HT1080 (cell line): ENCODE measurements around the gene ETV7. TPM values are rescaled to one million over a fixed set of nuclear protein-coding genes. Genes with fewer than 3 reads are reported as not detected.

Experiments used
- DNase-seq: peaks from one replicate; pipeline ENCODE4 v3.0.0-alpha.2; 2015; ENCODE audit warnings: low read depth
- total RNA-seq: library from RNA; depleted of rRNA; stranded (reverse); fragments of >200 nt; shearing (Covaris generic); gene quantifications from 2 replicates; pipeline ENCODE4 v1.2.3, GENCODE V29; 2014; rRNA removed

ETV7 gene
- total RNA-seq, 1 experiment from 2014 or later: not detected

DNA sequence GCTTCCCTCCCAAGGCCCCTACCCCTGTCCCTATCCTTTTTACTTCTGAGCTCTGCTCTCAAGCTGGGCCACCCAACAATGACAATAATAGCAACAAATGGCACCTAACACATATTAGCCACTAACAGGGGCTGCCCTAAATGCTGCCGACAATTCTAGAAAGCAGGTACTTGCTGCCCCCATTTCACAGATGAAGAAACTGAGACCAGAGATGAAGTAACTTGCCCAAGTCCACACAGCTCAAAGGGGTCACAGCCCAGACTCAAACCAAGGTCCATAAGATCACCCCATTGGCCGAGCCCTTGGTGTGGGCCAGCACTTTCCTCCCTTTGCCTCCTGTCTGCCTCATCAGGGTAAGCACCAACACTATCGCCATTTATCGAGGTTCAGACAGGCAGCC is 62.8 kb downstream of the ETV7 start:
- no peak for DNase-seq

DNA sequence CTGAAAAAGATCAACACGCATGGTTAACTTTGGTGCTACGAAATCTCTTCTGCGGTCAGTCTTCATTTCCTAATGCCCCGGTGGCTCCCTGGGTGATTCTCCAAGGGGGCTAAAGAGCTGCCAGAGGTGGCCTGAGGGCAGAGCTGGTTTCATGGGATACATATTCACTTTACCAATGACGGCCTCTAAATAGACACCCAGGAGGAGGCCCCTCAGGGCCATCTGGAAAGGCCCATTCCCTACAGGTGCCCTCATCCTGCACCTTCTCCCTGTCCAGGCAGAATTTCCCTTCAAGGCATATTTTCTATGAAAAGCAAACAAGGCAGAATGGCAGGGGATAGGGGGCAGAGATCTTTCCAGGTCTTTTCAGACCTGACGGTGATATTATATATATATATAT is 63.3 kb downstream of the ETV7 start:
- no peak for DNase-seq

DNA sequence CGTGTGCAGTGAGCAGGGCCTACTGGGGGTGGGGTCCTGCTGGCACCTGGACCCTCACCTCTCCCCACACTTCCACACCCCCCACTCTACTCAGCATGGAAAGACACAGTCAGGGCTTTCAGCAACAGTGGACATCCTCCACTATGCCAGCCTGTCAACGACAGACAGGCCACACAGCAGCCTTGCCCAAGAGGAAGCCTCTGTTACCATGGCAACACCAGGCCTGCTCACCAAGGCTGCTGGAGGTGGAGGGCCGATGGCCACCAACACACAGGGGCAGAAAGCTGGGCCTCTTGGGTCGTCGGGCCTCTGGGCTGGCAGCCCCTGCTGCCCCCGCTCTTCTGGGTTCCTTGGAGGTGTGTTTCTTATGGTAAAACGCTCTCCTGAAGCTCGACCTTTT is 64.4 kb downstream of the ETV7 start:
- no peak for DNase-seq

DNA sequence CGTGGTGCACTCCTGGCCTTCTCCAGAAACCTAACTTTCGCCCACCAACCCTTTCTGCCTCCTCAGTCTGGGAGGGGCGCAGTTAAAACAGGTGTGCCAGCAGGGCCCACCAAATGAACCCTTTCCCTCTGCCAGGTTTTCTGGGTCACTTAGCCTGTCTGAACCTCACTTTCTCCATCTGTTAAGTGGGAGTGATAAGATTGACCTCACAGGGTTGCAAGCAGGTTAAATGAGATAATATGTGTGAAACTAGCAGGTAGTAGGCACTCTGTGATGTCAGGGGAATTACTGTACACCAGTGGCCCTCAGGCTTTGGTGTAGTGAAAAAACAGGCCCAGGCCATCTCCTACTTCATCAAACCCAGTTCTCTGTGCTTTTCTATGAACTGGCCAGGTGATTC is 64.9 kb downstream of the ETV7 start:
- no peak for DNase-seq

DNA sequence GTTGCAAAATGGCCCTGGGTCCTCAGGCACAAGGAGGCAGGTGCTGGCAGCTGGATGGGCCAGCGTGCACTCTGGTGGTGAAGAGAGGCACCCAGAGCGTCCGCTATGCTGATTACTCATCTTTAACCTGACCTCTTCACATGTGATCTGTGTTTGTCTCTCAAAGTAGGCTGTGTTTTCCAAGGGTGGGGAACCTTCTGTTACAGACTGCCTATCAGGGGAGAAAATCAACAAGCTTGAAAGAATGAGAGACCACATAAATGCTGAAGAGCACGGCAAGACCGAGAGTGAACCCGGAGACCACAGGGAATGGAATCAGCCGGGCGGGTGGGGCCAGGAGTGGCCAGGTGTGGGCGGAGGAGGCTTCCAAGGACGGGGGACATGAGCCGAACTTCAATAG is 67.0 kb downstream of the ETV7 start:
- DNase-seq: peak; percentile 8

DNA sequence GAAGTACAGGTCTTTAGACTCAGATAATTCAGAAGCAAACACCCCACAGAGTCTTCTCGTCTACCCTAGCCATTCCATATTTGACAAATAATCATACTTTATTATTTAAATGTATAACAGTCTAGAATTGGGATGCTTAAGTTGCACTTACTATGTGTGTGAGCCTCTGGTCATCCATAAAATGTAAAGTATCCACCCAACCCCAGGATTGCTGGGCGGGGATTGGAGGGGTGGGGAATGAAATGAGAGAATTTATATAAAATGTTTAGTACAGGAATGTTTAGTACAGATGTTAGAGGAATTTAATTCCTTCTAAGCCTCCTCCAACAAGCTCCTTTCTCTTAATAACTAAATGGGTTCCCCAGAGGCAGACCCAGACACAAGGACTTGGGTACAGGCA is 67.6 kb downstream of the ETV7 start:
- DNase-seq: no peak

DNA sequence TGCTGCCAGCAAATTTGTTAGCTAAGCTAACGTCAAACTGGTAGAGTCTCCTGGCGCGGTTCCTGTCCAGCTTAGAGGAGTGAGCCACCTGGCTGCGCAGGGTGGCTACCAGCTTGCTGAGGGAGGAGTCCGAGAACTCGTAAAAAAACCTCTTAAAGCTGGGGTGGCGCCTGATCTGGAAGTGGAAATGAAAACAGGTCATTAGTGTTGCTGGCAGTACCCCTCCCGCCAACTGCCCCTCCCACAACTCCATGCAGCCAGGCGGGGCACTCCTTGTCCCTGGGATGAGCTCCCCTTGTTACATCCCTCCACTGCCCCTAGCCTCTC is 68.1 kb downstream of the ETV7 start:
- no peak for DNase-seq

DNA sequence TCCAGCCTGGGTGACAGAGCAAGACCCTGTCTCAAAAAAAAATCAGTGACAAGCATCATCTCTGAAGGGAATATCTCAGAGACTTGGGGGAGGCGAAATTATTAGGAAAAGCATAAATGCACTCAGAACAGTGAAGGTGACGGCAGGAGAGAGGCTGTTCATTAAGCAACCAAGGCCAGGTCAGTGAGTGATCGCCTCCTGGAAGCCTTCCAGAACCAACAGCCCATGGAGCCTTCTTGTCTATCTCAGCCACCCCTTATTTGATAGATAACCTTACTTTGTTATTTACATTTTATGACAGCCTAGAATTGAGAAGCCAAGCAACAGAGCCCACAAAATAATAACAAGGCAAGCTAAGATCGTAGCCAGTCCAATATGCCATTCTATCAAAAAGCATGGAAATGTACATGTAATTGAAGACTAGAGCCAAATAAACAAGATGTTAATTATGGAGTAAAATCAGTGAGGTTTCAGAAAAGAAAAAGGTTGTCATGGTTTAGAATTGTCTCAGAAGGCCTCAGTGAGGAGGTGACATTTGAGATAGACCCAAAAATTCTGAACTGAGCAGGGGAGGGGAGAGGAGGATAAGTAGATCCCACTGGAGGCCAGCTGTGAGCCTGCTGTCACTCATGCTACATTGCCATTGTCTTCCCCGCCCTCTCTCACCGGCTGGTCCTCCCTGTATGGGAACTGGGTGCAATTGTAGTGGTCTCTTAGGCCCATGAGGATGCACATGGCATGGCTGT is 68.6 kb downstream of the ETV7 start:
- no peak for DNase-seq

DNA sequence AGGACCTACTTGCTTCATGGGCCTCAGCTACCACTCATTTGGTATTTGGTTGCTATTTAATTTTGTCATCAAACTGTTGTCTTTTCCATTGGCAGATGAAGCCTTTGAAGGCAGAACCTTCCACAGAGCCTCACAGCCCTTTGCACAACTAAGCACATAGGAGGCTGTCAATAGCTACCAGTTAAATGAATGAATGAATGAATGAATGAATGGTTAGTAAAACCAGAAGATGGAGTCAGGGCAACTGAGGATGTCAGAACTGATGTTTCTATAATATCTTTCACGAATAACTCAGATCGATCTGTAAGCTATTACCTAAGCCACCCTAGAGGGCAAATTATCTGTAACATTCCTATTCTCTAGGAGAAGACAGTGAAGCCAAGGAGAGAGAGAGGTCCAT is 69.8 kb downstream of the ETV7 start:
- no peak for DNase-seq

Other genes with a start within 250 kb of the ETV7 start
- 11.9 and 15.8 TPM in 2 replicates for gene BRPF3, start 190.9 kb downstream of the ETV7 start, total RNA-seq
- 0.03 TPM in 1 of 2 replicates, not detected in the other for gene PNPLA1, start 117.6 kb downstream of the ETV7 start, total RNA-seq
- not detected in 2 replicates for gene BNIP5, start 50.8 kb downstream of the ETV7 start, total RNA-seq
- not detected in 2 replicates for gene PXT1, start 55.2 kb upstream of the ETV7 start, total RNA-seq
- 26.0 and 29.9 TPM in 2 replicates for gene KCTD20, start 55.3 kb upstream of the ETV7 start, total RNA-seq
- 8.3 and 9.1 TPM in 2 replicates for gene STK38, start 159.8 kb upstream of the ETV7 start, total RNA-seq
- 335 and 412 TPM in 2 replicates for gene SRSF3, start 206.7 kb upstream of the ETV7 start, total RNA-seq